Lower leg skin (tissue), 3 donors: ENCODE results near the gene DMBT1.

Source experiments
- CTCF ChIP-seq, 3 donors: fragments of 450-650 bp; IDR thresholded peaks; one replicate each; pipeline ENCODE4 v1.5.1; 2016; ENCODE audit warnings: antibody characterized with exemption in 3 of 3, mild to moderate bottlenecking in 3 of 3, moderate library complexity in 2 of 3
- POLR2A ChIP-seq, 2 donors: fragments of 450-650 bp; IDR thresholded peaks; one replicate each; pipeline ENCODE4 v1.6.1; 2016 to 2017; ENCODE audit warnings: antibody characterized with exemption in 2 of 2, mild to moderate bottlenecking in 1 of 2, moderate library complexity in 1 of 2

GRCh38 chr10:122515588-122516231, 44.8 kb upstream of the DMBT1 start:
- TF ChIP-seq CTCF (IDR thresholded peaks at IDR 0.05) (no peak), POLR2A (IDR thresholded peaks at IDR 0.05) (no peak)
